Kidney epithelial cell (primary cell): Measurements from ENCODE around the gene PPIF. TPM values are rescaled to one million over a fixed set of nuclear protein-coding genes. Genes with fewer than 3 reads are reported as not detected.

Source experiments
- DNase-seq: peaks from one replicate; pipeline ENCODE4 v3.0.0-alpha.2; 2010; ENCODE audit warnings: low read depth
- H3K27me3 ChIP-seq: 2 replicates; pipeline ENCODE4 v1.6.0; 2011; ENCODE audit warnings: low read length; ENCODE audit not compliant: control insufficient read depth, insufficient read depth
- H3K36me3 ChIP-seq: 2 replicates; pipeline ENCODE4 v1.5.1; 2011; ENCODE audit warnings: low read length; ENCODE audit not compliant: control insufficient read depth, insufficient read depth
- H3K4me3 ChIP-seq: 2 replicates; pipeline ENCODE4 v1.5.1; 2011; ENCODE audit warnings: low read depth, mild to moderate bottlenecking, control low read depth, low read length
- CTCF ChIP-seq: IDR thresholded peaks from 2 replicates; pipeline ENCODE4 v1.5.1; 2011; ENCODE audit warnings: mild to moderate bottlenecking, moderate library complexity, low read length, control low read depth, inconsistent platforms; ENCODE audit not compliant: insufficient read depth, poor library complexity, severe bottlenecking
- total RNA-seq: library from RNA; depleted of rRNA; stranded (reverse); fragments of >200 nt; gene quantifications from 2 replicates; pipeline ENCODE4 v1.2.3, GENCODE V29; 2015

The PPIF gene
- total RNA-seq, 1 donor from 2014 or later = 71.7 TPM

GRCh38 chr10:79403441-79404230 is 56.4 kb downstream of the PPIF start:
- no peak for TF ChIP-seq CTCF
- no peaks in the 10 kb centered on the region for H3K36me3 ChIP-seq
- no peak for DNase-seq

GRCh38 chr10:79404231-79404609 is 57.0 kb downstream of the PPIF start:
- no peaks in the 10 kb centered on the region for H3K27me3 ChIP-seq
- no peak overlapping the region for H3K4me3 ChIP-seq
- no peaks in the 10 kb centered on the region for H3K36me3 ChIP-seq
- TF ChIP-seq CTCF = no peak
- no peak for DNase-seq

More at GRCh38 chr10:79403441-79404230, 56.4 kb downstream of the PPIF start:
- H3K4me3 ChIP-seq = no peak overlapping the region
- no peaks in the 10 kb centered on the region for H3K27me3 ChIP-seq

GRCh38 chr10:79404690-79405131 is 57.4 kb downstream of the PPIF start:
- no peak for DNase-seq
- TF ChIP-seq CTCF = no peak

More at GRCh38 chr10:79404690-79405131, 57.4 kb downstream of the PPIF start:
- Histone ChIP-seq H3K4me3 (no peak overlapping the region), H3K36me3 (no peaks in the 10 kb centered on the region), H3K27me3 (no peaks in the 10 kb centered on the region)

Other genes starting within 250 kb of the PPIF start
- gene ZCCHC24, start 98.2 kb downstream of the PPIF start, total RNA-seq = 6.2 and 8.6 TPM in 2 replicates
- gene EIF5AL1, start 165.1 kb downstream of the PPIF start, total RNA-seq = 0.38 and 0.41 TPM in 2 replicates
- not detected in 2 replicates for gene SFTPA2, start 212.9 kb downstream of the PPIF start, total RNA-seq